GM12865 (cell line): ENCODE data around the gene ZDHHC15.
"Not testable (repeated sequence)": the region's sequence is repeated elsewhere in the genome, so short reads cannot be mapped to it uniquely, and the experiment has no call there.

Experiments
- DNase-seq: peaks from one replicate; pipeline ENCODE4 v3.0.0; 2010; ENCODE audit warnings: low read depth
- H3K4me3 ChIP-seq: 2 replicates; pipeline ENCODE4 v1.5.1; 2011; ENCODE audit warnings: mild to moderate bottlenecking, low read depth, low read length, control low read depth
- CTCF ChIP-seq: IDR thresholded peaks from 2 replicates; pipeline ENCODE4 v1.5.1; 2011; ENCODE audit warnings: low read length, control low read depth, low read depth, inconsistent platforms; ENCODE audit not compliant: insufficient read depth; ENCODE audit errors: missing control alignments

Gene ZDHHC15

GRCh38 chrX:75337525-75337924 is 185.3 kb downstream of the ZDHHC15 start:
- TF ChIP-seq CTCF = no peak
- DNase-seq = no peak

GRCh38 chrX:75335127-75335458 is 187.7 kb downstream of the ZDHHC15 start:
- no peak for DNase-seq
- no peak overlapping the region for H3K4me3 ChIP-seq
- TF ChIP-seq CTCF = no peak

More at GRCh38 chrX:75337525-75337924, 185.3 kb downstream of the ZDHHC15 start:
- no peak overlapping the region for H3K4me3 ChIP-seq

- not testable (repeated sequence) for H3K4me3 ChIP-seq, DNase-seq
Measured at GRCh38 chrX:75334407-75335126, 188.3 kb downstream of the ZDHHC15 start.

- DNase-seq = no peak
- TF ChIP-seq CTCF = no peak
- no peak overlapping the region for H3K4me3 ChIP-seq
Measured at GRCh38 chrX:75327607-75328006, 195.2 kb downstream of the ZDHHC15 start.
